ENCODE results near the gene PEF1.
A peak's percentile ranks its signal among the peaks of the same experiment; 100 is the strongest.

The PEF1 gene

GRCh38 chr1:31644560-31645273 lies at the start of gene PEF1:
PEF1 (minus strand) TSS chr1:31644876; CDS start chr1:31644864, 12 bp downstream.
- Histone ChIP-seq H3K36me3 (replicated peaks; ENCODE audit: low read depth, low read length) (no peaks in the 10 kb centered on the region), H4K20me1 (ENCODE audit: insufficient read depth, low read length) (no peaks in the 10 kb centered on the region), H3K4me3 (ENCODE audit: low read length) (peak within 1 kb of the TSS; percentile 81), H3K27me3 (ENCODE audit: low read depth, low read length) (no peaks in the 10 kb centered on the region), H3K9me3 (ENCODE audit: insufficient read depth, low read length) (no peaks in the 10 kb centered on the region), H3K4me1 (ENCODE audit: low read length) (peaks cover 18% of the 10 kb centered on the region), H3K4me2 (ENCODE audit: low read length) (peak within 1 kb of the TSS; percentile 96), H3K27ac (ENCODE audit: low read length) (peak within 1 kb of the TSS; percentile 81), H2AFZ (ENCODE audit: low read depth, low read length) (peak within 1 kb of the TSS; percentile 95), H3K79me2 (ENCODE audit: low read length) (peaks cover 32% of the 10 kb centered on the region), H3K9ac (ENCODE audit: low read length) (peak within 1 kb of the TSS; percentile 88)
- no peak for TF ChIP-seq EZH2phosphoT487 (IDR thresholded peaks at IDR 0.05; ENCODE audit: low read depth)
- TF ChIP-seq, protein P1, sequence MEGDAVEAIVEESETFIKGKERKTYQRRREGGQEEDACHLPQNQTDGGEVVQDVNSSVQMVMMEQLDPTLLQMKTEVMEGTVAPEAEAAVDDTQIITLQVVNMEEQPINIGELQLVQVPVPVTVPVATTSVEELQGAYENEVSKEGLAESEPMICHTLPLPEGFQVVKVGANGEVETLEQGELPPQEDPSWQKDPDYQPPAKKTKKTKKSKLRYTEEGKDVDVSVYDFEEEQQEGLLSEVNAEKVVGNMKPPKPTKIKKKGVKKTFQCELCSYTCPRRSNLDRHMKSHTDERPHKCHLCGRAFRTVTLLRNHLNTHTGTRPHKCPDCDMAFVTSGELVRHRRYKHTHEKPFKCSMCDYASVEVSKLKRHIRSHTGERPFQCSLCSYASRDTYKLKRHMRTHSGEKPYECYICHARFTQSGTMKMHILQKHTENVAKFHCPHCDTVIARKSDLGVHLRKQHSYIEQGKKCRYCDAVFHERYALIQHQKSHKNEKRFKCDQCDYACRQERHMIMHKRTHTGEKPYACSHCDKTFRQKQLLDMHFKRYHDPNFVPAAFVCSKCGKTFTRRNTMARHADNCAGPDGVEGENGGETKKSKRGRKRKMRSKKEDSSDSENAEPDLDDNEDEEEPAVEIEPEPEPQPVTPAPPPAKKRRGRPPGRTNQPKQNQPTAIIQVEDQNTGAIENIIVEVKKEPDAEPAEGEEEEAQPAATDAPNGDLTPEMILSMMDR (IDR thresholded peaks at IDR 0.05; ENCODE audit: low read depth, low read length): no peak

- H3K27ac ChIP-seq (ENCODE audit: low read length): no peak overlapping the region
- H3K9ac ChIP-seq (ENCODE audit: low read length): no peak overlapping the region
- H2AFZ ChIP-seq (ENCODE audit: low read depth, low read length): no peak overlapping the region
- H4K20me1 ChIP-seq (ENCODE audit: insufficient read depth, low read length): no peaks in the 10 kb centered on the region
- H3K9me3 ChIP-seq (ENCODE audit: insufficient read depth, low read length): no peaks in the 10 kb centered on the region
- no peaks in the 10 kb centered on the region for H3K27me3 ChIP-seq (ENCODE audit: low read depth, low read length)
- H3K4me2 ChIP-seq (ENCODE audit: low read length): no peak overlapping the region
- TF ChIP-seq EZH2phosphoT487 (IDR thresholded peaks at IDR 0.05; ENCODE audit: low read depth): no peak
- TF ChIP-seq, protein P1 (IDR thresholded peaks at IDR 0.05; ENCODE audit: low read depth, low read length): no peak
- no peaks in the 10 kb centered on the region for H3K79me2 ChIP-seq (ENCODE audit: low read length)
- no peaks in the 10 kb centered on the region for H3K36me3 ChIP-seq (replicated peaks; ENCODE audit: low read depth, low read length)
- peaks cover 5% of the 10 kb centered on the region; the same call in 1 of the 2 replicates for H3K4me1 ChIP-seq (ENCODE audit: low read length)
- no peak overlapping the region for H3K4me3 ChIP-seq (ENCODE audit: low read length)
Measured at GRCh38 chr1:31693231-31693630, 48.6 kb upstream of the PEF1 start.

DNA sequence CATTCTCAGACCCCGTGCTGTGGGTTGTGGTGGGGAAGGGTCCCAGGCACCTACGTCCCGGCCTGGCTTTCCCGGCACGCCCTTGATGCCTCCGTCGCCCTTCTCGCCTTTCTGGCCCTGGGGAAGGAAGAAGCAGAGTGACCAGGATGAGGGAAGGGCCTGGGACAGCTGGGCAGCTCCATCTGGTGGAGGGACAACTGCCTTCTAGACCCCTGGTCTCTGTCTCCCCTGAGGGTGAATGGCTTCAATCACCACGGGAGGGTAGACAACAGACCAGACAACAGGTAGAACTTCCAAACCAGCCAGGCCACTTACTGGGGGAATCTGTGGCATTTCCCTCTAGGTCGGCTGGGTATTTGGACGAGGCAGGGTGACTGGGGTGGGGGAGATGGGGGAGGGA lies 47.3 kb upstream of the PEF1 start:
- H3K27ac ChIP-seq (ENCODE audit: low read length): no peak overlapping the region
- no peak overlapping the region for H2AFZ ChIP-seq (ENCODE audit: low read depth, low read length)
- no peak overlapping the region for H3K9ac ChIP-seq (ENCODE audit: low read length)
- TF ChIP-seq EZH2phosphoT487 (IDR thresholded peaks at IDR 0.05; ENCODE audit: low read depth): no peak
- TF ChIP-seq, protein P1 (IDR thresholded peaks at IDR 0.05; ENCODE audit: low read depth, low read length): no peak
- H4K20me1 ChIP-seq (ENCODE audit: insufficient read depth, low read length): no peaks in the 10 kb centered on the region
- H3K9me3 ChIP-seq (ENCODE audit: insufficient read depth, low read length): no peaks in the 10 kb centered on the region
- peaks cover 16% of the 10 kb centered on the region for H3K4me1 ChIP-seq (ENCODE audit: low read length)
- H3K27me3 ChIP-seq (ENCODE audit: low read depth, low read length): no peaks in the 10 kb centered on the region
- H3K4me3 ChIP-seq (ENCODE audit: low read length): no peak overlapping the region
- no peak overlapping the region for H3K4me2 ChIP-seq (ENCODE audit: low read length)
- H3K36me3 ChIP-seq (replicated peaks; ENCODE audit: low read depth, low read length): no peaks in the 10 kb centered on the region
- no peaks in the 10 kb centered on the region for H3K79me2 ChIP-seq (ENCODE audit: low read length)

GRCh38 chr1:31691446-31691845 lies 46.8 kb upstream of the PEF1 start:
- Histone ChIP-seq H3K27ac (ENCODE audit: low read length) (no peak overlapping the region), H3K4me1 (ENCODE audit: low read length) (peaks cover 16% of the 10 kb centered on the region), H3K9ac (ENCODE audit: low read length) (no peak overlapping the region), H3K9me3 (ENCODE audit: insufficient read depth, low read length) (no peaks in the 10 kb centered on the region), H3K4me3 (ENCODE audit: low read length) (no peak overlapping the region), H4K20me1 (ENCODE audit: insufficient read depth, low read length) (no peaks in the 10 kb centered on the region), H3K79me2 (ENCODE audit: low read length) (no peaks in the 10 kb centered on the region), H3K4me2 (ENCODE audit: low read length) (no peak overlapping the region), H3K27me3 (ENCODE audit: low read depth, low read length) (0 out of 2 replicates have a peak, but pooled peaks cover under 1% of the 10 kb centered on the region), H2AFZ (ENCODE audit: low read depth, low read length) (no peak overlapping the region), H3K36me3 (replicated peaks; ENCODE audit: low read depth, low read length) (no peaks in the 10 kb centered on the region)
- TF ChIP-seq, protein P1 (IDR thresholded peaks at IDR 0.05; ENCODE audit: low read depth, low read length): no peak
- TF ChIP-seq EZH2phosphoT487 (IDR thresholded peaks at IDR 0.05; ENCODE audit: low read depth): no peak
